GM21360 (cell line): Measurements from ENCODE around the gene SLC22A17.

ENCODE experiments used
- ATAC-seq: cut with Tn5 transposase; IDR thresholded peaks from one replicate; pipeline ENCODE4 v1.9.1; 2021; ENCODE audit warnings: mild to moderate bottlenecking, moderate library complexity; ENCODE audit not compliant: unreplicated experiment

The SLC22A17 gene

GRCh38 chr14:23382276-23382675 lies 29.6 kb upstream of the SLC22A17 start:
- no peak for ATAC-seq

GRCh38 chr14:23381871-23382270 lies 29.2 kb upstream of the SLC22A17 start:
- ATAC-seq: no peak

- ATAC-seq: no peak
These were observed 28.3 kb upstream of the SLC22A17 start for GRCh38 chr14:23380976-23381375.

- no peak for ATAC-seq
These were observed 27.7 kb upstream of the SLC22A17 start for GRCh38 chr14:23380197-23380914.

- ATAC-seq: no peak
These were observed 26.9 kb upstream of the SLC22A17 start for GRCh38 chr14:23379366-23380196.

- no peak for ATAC-seq
These were observed 26.0 kb upstream of the SLC22A17 start for GRCh38 chr14:23378612-23379220.

GRCh38 chr14:23377573-23378563 lies 25.2 kb upstream of the SLC22A17 start:
- no peak for ATAC-seq

- no peak for ATAC-seq
These were observed 24.5 kb upstream of the SLC22A17 start for GRCh38 chr14:23377198-23377550.

- no peak for ATAC-seq
These were observed 24.0 kb upstream of the SLC22A17 start, which contains the start of gene CMTM5 for GRCh38 chr14:23376482-23377197. CMTM5 (plus strand) TSS chr14:23377046; CDS start chr14:23377252, 206 bp downstream.

GRCh38 chr14:23375527-23376251 lies 23.0 kb upstream of the SLC22A17 start:
- ATAC-seq: no peak

- ATAC-seq: no peak
These were observed 20.4 kb upstream of the SLC22A17 start for GRCh38 chr14:23373041-23373440.

GRCh38 chr14:23372509-23372908 lies 19.8 kb upstream of the SLC22A17 start, which contains the start of gene IL25:
IL25 (plus strand) TSS chr14:23372809.
- no peak for ATAC-seq

GRCh38 chr14:23371865-23372264 lies 19.2 kb upstream of the SLC22A17 start:
- ATAC-seq: no peak

- ATAC-seq: no peak
These were observed 17.5 kb upstream of the SLC22A17 start for GRCh38 chr14:23370221-23370620.

- no peak for ATAC-seq
These were observed 13.8 kb upstream of the SLC22A17 start for GRCh38 chr14:23366426-23366921.

GRCh38 chr14:23365732-23366425 lies 13.2 kb upstream of the SLC22A17 start:
- no peak for ATAC-seq

- ATAC-seq: no peak
These were observed 12.5 kb upstream of the SLC22A17 start, which contains the start of gene EFS for GRCh38 chr14:23365036-23365731. EFS (minus strand) TSS chr14:23365172; CDS start chr14:23365025, 147 bp downstream.
